ENCODE results near the gene ADCY7. TPM values are rescaled to one million over a fixed set of nuclear protein-coding genes. Genes with fewer than 3 reads are reported as not detected.
"Not testable (repeated sequence)": the region's sequence is repeated elsewhere in the genome, so short reads cannot be mapped to it uniquely, and the experiment has no call there.

Gene ADCY7
- total RNA-seq: 18.6 TPM

DNA sequence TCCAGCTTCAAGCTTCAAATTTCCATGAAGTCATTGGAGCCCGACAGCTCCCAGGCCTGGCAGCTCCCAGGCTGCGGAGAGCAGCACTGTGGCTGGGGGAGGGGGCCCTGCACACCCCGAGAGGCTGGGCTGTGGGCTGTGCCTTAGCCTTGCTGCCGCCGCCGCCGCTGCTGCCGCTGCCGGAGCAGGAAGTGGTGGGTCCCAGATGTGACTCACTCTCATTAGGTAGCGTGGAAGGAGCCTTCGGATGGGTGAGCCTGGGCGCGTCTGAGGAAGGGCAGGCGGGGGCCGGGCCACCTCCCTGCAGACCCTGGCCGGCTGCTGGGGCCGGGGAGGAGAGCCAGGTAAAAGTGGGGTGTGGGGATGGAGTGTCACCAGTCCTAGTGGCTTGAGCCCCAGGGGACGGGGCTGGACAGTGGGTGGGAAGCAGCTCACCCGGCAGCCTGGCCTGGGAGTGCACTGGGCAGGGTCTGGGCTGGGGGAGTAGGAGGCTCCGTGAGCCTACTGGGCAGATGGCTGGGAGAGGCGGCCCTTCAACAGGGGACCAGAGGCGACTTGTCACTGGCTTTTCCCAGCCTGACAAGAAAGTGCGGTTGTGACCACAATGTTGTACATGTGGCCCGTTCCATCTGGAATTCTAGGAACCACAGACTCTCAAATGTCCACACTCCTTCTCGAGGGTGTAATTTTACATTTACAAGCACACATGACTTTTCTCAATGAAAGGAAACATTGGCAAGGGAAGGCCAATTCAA lies at the start of gene ADCY7:
Gene ADCY7, plus strand, starts transcription at position 215 of the 755 bp plus-strand sequence. CDS start 21,629 bp downstream, outside the sequence.
- DNase-seq (ENCODE audit: low spot score): peak; percentile 85

DNA sequence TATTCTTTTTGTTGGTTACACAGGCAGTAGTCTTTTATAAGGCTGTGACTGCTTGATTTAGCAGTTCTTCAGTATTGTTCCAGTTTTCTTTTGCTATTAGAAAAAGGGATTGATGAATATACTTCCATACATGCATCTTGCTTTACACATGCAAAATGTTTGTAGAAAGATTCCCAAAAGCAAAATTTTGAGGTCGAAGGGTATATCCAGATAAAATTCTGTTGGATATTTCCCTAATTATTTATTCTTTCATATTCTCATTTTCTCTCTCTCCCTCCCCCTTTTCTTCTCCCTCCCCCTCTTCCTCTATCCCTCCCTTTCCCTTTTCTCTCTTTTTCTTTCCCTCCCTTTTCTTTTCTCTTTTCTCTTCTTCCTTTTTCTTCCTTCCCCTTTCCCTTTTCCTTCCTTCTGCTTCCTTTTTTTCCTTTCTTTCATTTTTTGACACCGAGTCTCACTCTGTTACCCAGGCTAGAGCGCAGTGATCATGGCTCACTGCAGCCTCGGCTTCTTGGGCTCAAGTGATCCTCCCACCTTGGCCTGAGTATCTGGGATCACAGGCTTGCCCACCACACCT lies 46.9 kb upstream of the ADCY7 start:
- no peak for DNase-seq (ENCODE audit: low spot score)

DNA sequence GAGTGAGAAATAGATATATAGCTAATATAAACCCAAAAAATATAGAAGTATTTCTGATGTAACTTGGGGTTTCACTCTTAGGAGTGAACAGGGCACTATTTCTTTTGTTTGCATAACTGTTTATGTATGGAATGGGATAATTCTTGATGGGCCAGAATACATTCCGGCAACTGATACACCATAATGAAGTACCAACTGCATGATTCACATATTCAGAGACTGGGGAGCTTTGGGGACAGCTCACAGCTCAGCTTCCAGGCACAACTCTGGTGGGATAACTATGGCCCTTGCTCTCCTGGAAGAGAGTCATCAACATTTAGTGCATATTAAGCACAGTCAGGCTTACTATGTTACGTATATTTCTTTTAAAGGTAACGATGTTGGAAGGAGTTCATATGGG lies 42.1 kb upstream of the ADCY7 start:
- DNase-seq (ENCODE audit: low spot score): no peak

DNA sequence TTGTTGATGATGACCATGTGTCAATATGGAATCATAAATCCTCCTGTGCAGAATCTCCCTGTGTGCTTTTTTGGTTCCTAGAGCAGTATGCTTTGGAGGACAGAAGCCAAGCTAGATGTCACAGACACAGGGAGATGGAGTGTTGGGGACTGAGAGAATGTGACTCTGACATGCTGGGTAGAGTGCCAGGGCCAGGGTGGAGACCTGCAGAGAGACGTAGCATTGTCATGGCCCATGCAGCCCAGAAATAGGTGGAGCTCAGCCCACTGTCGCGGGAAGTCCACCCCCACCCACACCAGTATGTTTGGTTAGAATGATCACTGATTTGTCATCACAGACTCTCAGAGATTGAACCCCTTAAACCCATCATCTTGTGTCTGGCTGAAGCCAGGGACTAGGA lies 39.2 kb upstream of the ADCY7 start:
- DNase-seq (ENCODE audit: low spot score): no peak

DNA sequence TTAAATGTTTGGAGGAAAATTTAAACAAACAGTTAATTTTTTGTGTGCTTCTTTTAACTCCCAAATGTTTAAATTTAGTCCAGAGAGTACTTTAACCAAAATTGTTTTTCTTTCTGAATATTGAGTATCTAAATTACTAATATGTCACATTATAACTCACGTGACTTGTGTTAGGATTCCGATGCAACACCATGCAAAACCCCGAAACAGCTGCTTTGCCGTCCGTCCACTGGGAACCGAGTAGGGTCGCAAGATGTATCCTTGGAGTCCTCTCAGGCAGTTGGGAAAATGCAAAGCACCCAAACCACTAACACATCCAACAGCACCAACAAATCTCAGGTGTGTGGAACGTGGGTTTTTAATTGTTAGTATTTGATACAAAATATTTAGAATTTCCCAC lies 38.7 kb upstream of the ADCY7 start:
- no peak for DNase-seq (ENCODE audit: low spot score)

DNA sequence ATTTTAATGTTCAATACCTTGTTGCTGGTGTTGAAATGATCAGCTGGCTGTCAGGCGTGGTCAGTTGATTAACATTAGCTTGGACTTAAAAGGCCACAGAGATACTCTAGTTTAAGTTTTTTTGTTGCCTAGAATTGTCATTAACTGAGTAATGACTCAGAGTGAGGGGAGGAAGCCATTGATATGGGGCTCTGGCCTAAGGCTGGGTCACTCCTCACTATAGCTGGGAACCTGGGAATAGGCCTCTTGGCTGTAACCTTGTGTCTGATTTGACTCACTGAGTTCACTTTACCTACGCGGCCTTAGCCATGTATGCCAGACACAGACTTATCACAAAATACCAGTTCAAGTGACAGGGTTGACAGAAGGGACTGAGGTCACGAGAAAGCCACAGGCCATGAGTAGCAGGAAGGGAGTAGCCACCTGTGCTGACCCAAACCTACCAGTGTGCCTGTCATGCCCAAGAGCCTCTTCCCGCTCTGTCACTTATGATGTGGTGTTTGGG lies 37.9 kb upstream of the ADCY7 start:
- DNase-seq (ENCODE audit: low spot score): no peak

DNA sequence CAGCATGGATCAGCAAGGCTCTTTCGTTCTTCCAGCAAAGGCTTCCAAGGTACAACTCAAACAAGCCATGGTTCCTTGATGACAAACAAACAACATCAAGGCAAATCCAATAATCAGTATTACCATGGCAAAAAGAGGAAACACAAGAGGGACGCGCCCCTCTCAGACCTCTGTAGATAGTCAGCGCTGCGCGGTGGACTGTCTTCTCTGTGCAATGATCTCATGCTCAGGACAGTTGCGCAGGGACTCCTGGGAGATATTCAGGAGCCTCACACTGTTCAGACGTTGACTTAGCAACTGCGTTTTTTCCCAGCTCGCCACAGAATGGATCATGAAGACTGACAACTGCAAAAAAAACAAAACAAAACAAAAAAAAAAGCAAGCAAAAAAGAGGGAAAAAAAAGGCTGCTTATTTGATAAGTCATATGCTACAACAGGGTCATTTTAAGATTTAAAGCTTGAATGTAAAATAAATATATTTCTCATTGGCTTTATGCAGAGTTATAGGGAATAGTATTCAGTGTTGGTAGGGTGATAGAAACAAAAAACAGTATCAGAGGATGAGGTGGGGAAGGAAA lies 37.1 kb upstream of the ADCY7 start:
- no peak for DNase-seq (ENCODE audit: low spot score)

DNA sequence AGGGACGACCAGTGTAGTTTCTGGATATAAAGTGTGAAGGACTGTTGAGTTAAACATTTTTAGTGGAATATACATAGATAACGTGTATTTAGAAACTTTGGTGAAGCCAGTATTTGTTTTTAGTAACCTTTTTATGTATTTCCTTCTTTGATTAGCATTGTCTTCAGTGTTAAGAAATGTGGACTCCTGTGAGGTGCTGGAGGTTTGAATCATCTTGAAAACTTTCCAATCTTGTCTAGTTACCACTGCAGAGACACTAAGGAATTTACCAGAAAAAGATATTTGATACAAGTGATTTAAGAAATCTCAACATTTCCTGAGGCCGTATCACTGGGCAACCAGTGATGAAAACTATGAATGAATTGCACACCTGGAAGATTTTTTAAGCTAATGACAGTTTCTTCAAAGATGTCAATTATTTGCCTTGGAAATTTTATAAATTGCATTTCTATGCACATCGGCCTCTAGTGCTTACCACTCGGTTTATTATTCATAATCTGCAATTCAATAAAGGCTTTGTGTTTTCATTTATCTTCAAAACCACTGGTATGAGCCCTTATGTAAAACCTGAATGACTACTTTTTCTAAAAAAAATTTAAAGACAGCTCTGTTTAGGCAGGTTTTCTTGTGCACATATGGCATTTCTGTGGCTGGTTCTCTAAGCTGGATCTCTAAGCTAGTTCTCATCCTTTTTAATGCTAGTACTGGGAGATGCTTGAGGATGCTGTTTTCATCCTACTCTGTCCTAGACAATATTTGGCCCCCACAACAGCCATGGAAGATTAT lies 31.4 kb upstream of the ADCY7 start:
- no peak for DNase-seq (ENCODE audit: low spot score)

DNA sequence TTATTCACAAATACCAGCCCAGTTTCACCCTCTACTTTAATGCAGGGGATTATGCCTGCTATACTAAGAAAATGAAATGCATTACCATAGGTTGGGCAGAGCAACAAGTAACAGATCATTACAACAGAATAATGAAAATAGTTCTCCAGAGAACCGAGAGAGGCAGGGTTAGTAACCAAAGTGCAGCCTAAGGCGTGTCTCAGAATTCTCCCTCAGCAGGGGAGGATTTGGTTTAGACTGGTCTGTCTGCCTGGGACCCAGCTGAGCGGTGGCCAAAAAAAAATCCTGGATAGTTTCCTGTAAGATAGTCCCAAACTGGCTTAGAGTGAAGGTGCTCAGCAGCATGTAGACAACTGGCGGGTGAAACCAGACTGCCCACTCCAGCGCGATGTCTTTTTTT lies 30.8 kb upstream of the ADCY7 start:
- no peak for DNase-seq (ENCODE audit: low spot score)

DNA sequence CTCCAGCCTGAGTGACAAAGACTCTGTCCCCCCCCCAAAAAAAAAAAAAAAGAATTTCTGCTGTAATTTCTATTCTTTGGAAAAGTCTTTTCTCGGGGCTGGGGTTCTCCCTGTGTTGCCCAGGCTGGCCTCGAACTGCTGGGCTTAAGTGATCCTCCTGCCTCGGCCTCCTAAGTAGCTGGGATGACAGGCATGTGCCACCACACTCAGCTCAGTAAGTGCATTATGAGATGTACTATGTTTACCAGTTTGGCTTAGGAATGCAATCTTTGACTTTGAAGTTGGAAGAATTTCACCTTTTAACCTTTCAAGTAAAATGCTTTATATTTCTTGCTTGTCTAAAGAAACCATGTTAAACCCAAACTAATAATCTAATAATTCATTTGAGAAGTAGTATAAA lies 28.0 kb upstream of the ADCY7 start:
- DNase-seq (ENCODE audit: low spot score): no peak

DNA sequence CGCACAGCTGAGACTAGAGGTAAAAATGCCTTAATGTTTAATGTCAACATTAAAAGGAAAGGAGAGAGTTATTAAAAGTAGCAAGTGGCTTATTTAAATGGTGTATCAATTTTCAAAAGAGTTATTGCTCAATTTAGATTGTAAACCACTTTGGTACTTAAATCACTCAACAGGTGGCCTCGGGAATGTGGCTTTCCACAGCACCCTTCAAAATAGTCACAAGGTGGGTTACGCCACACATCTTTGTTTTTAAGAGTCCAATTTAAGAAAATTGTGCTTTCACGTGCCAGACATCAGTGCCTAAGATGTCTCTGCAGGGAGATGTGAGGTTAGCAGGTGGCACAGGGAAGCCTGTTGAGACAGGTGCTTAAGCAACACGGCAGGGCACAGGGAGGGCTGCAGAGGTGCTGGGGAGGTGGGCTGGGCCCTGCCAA lies 27.5 kb upstream of the ADCY7 start:
- DNase-seq (ENCODE audit: low spot score): no peak

DNA sequence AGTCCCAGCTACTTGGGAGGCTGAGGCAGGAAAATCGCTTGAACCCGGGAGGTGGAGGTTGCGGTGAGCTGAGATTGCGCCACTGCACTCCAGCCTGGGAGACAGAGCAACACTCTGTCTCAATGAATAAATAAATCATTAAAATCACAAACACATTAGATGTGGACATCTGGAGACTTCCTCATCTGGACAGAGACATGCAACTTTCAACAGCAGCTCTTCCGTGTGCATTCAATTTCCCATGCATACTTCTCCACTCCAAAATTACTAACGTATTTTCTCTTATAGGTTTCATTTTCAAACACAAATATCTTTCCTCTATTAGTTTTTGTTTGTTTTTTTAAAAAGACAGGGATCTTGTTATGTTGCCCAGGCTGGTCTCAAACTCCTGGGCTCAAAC lies 23.3 kb upstream of the ADCY7 start:
- not testable (repeated sequence) for DNase-seq (ENCODE audit: low spot score)

DNA sequence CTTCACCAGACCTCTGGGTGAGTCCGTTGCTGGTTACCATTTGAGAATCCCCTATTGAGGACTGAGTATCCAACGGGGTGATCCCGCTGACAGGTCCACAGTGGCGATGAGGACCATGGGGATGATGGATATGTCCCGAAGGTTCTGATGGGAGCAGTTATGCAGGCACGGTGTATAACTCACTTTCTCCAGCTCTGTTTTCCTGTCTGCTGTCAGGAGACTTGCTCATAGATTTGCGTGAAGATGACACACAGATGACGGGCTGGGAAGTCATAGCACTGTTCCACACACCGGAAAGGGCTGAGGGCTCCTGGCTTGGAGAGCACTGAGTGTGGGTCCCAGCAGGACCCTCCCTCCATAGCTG lies 22.2 kb upstream of the ADCY7 start:
- DNase-seq (ENCODE audit: low spot score): no peak

DNA sequence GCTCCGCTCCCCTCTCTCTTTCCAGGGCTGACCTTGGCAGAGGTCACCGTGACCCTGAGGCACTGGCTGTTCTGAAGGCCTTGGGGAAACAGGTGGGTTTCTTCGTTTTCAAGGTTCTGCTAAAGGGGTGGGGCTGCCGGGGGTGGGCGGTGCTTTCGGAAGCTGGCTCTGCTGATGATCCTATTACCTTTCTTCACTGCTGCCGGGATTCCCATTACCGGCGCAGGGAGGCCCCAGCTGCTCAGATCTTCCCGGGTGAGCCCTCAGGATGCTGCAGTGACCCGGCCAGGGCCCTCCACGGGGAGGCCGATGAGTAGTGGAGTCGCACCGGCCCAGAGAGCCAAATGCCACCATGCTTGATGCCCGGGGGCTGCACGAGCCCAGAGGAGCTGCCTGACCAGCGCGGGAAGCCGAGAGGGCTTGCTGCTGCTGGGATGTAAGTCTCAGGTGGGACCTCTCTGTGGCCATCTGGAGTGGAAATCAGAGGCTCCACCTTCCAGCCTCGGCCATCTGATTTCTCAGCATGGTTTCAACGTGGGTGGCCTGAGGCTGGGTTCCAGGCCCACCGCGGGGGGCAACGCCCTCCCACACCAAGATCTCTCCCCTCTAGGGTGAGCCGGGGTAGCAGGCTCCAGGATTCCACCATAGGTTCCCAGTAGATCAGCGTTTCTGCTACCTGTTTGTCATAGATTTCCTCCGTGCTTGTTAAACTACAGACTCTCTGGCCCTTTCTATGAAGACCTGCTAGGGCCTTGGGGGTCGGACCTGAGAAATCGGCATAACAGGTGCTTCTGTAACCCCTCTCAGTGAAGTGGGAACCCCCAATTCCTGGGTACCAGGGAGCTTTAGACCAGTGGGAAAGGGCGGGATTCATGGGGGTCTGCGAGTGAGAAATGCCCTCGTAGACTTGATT lies 21.6 kb upstream of the ADCY7 start:
- no peak for DNase-seq (ENCODE audit: low spot score)

DNA sequence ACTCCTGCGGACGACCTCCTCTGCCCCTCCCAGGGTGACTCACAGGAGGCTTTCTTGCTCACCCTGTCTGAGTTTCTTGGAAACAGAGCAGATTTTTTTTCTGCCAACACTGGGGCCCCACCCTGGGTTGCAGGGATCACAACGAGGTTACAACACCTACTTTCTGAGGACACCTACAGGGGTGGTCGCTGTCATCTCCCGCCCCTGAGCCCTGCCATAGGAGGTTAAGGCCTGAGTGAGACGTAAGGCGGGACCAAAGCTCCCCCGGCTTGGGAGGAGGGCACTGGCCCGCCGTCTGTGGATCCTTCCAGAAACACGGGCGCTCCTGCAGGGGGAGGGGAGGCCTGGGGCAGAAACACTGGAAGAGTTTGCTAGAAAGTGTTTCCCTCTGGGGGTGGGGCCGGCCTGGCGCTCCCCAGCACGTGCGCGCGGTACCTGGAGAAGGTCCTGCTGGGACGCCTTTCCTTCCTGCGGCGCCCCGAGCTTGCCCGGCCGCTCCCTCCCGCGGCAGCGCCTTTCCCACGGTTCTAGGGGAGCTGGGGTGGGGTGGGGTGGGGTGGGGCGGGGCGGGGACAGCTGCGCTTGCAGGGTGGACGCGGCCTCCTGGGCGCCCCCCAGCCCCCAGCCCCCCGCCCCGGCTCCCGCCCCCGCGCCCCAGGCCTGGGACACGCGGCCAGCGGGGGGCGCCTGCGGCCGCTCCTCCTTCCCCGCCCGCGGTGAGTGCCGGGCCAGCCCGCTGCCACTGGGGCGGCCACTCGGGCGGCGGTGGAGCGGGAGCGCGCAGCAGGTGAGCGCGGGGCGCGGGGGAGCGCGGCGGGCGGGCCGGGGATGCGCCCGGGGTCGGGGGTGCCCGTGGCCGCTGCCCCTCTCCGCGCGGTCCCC lies 20.7 kb upstream of the ADCY7 start:
- DNase-seq (ENCODE audit: low spot score): peak; percentile 68

DNA sequence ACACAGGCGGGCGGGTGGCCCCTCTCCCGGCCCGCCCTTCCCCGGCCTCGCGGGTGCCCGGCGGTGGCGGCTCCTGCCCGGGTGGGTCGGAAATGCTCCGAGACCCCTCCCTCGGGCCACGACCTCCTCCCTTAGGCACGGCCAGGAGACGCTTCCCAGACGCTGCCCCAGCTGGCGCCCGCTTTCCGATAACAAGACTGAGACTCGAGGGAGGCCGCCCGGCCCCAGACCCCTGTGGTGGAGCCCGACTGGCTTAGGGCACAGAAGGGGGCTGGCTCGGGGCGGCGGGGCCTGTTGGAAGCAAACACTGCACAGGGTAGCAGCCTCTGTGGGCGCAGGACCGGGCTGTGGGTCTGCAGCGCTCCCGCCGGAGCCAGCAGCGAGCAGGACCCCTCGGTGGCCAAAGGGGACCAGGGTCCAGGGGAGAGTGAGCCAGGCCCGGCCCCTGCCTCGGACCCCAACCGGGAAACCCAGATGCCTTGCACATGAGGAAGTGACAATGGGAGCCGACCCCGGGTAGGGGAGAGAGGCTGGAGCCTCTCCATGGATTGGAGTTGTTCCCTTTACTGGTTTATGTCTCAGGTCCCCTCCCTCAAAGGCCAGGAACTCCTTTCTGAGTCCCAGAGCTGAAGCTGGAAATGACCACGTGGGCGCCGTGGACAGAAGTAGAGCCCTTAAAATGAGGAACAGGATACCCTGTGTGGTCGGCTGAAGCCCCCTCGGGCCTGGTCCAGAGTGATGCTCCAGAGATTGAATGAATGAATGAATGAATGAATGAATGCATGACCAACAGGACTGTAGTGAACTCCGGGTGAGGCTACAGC lies 19.8 kb upstream of the ADCY7 start:
- no peak for DNase-seq (ENCODE audit: low spot score)

DNA sequence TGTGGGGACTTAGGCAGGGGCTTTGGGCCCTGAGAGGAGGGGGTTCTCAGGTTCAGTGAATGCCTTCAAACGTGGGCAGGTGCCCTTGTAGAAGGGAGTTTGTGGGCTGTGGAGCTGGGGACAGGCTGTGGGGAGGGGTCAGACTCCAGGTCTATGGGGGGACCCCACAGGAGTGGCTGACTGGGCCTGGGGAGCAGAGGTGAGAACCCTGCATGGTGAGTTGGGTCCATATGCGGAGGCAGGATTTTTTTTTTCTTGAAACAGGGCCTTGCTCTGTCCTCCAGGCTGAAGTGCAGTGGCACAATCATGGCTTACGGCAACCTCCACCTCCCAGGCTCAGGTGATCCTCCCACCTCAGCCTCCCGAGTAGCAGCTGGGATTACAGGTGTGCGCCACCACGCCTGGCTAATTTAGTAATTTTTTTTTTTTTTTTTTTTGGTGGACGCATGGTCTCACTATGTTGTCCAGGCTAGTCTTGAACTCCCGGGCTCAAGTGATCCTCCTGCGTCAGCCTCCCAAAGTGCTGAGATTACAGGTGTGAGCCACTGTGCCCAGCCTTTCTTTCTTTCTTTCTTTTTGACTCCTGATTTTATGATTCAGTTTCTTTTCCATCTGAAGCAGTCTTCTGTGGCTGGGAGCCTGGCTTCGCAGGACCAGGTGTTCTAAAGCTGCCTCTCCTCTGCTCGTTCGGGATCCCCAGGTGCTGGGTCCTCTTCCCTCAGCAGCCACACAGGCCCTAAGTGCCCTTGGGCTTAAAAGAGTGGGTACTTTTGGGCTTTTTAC lies 19.0 kb upstream of the ADCY7 start:
- no peak for DNase-seq (ENCODE audit: low spot score)

DNA sequence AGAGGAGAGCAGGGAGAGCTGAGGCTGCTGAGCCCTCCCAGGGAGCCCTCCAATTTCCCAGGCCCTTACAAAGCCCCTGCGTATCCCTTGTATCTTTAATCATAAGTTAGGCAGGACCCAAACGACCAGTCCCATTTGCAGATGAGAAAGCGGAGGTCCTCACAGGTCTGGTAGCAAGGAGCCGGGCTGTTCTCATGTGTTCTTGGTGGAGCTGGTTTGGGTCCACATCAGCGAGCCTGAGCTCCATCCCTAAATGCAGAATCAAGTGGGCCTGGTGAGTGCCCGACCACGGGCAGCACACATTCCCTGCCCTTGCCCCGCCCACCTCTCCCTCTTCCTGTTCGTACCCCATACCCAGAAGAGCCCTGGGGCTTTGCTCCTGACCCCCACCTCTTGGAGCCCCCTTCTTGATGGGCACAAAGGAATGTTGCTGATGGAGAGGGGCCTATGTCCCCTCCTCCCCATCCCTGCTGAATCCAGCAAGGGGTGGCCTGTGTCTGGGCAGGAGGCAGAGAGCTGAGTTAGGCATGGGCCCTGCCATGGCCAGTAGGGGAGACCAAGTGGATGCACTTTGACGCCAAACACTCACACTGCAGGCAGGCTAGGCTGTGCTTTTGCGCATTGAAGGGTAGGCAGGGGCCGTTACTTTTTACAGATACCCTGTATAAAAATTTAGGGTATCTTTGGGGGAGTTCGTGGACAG lies 18.3 kb upstream of the ADCY7 start:
- no peak for DNase-seq (ENCODE audit: low spot score)
